GM18870 (cell line): ENCODE results near the gene CEP295NL.
"Not testable (repeated sequence)": the region's sequence is repeated elsewhere in the genome, so short reads cannot be mapped to it uniquely, and the experiment has no call there.

ENCODE experiments used
- ATAC-seq: cut with Tn5 transposase; IDR thresholded peaks from one replicate; pipeline ENCODE4 v1.9.1; 2021; ENCODE audit warnings: moderate library complexity; ENCODE audit not compliant: unreplicated experiment

Gene CEP295NL

DNA sequence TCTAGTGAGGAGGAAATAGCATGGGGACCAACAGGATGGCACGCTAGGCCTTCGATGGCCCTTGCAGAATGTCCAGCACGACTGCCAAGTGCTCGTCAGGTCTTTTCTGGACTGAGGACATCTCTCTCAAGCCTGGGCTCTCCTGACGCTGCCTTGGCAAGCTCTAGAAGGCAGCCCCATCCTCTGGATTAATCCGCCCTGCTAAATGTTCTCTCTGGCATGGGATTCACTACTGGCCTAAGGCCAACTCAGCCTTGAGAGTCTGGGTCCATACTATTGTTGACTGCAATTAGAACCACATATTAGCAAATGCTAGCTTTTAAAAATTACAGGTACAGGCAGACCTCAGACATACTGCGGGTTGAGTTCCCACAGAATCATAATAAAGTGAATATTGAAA, 2.5 kb upstream of the CEP295NL start:
- no peak for ATAC-seq

- no peak for ATAC-seq
Observed at GRCh38 chr17:78905116-78905515, 2.1 kb upstream of the CEP295NL start.

- no peak for ATAC-seq
Observed at GRCh38 chr17:78904371-78904770, 1.4 kb upstream of the CEP295NL start.

DNA sequence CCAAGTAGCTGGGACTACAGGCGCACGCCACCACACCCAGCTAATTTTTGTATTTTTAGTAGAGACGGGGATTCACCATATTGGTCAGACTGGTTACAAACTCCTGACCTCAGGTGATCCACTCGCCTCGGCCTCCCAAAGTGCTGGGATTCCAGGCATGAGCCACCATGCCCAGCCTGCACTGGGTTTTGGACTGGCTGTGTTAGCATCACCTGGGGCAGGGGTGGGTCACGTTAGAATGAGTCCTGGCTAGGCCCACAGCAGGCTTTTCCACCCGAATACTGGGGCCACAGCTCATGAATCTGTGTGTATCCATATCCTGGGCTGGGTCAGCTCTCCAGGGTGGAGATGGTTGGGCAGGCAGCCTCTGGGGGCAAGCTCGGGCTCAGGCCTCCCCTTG, 770 bp downstream of the CEP295NL start:
- ATAC-seq, result not testable (repeated sequence)

DNA sequence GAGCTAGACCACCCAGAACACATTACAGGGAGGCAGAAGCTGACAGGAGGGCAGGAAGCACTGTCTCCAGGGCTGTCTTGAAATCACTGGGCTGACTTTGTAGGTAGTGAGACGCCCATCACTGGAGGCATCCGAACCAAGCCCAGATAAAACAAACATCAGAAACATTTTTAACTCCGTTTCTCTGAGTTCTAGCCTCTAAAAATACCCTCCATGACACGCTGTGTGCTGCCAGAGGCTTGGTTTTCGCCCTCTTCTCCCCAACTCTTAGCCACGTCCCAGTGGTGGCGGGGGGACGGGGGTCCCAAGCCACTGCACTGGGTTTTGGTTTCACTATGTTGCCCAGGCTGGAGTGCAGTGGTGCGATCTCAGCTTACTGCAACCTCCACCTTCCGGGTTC, 1.2 kb downstream of the CEP295NL start:
- ATAC-seq, result no peak

GRCh38 chr17:78900816-78901215, 2.2 kb downstream of the CEP295NL start:
- ATAC-seq, result no peak

DNA sequence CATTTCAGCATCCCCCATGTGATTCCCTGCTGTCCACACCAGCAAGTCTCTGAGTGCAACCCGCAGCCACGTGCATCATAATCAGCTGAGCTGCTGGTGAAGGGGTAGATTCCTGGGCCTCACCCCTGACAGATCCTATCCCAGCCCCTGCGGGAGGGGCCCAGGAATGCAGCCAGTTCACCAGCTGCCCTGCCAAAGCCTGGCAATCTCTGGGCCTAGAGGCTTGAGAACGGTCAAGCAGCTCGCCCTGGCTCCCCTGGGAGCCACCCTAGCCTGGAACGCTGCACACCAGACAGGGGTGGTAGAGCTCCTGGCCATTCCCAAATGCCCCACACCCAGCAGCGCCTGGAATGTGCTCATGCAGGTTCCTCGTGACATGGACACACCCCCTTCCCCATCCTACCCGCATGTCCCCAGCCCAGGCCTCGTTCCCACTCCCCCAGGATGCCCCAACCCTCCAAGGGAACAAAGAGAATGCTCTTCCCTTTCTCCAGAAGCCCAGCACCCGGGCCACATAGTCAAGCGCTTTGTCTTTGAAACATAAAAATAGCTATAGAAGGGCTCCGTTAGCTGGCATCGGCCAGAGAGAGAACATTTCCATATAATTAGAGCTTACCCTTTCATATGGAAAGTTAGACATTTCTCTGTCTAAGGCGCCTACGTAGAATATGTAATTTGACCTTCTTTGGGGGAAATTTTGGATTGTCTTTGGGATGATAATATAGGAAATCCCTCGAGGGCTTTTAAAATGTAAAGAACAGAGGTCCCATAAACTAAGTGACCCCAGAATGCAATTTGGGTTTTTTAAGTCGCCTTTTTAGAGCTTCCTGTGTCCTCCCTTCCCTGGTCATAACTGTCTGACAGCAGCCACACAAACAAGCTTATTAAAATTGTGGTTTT, 3.4 kb downstream of the CEP295NL start:
- no peak for ATAC-seq

DNA sequence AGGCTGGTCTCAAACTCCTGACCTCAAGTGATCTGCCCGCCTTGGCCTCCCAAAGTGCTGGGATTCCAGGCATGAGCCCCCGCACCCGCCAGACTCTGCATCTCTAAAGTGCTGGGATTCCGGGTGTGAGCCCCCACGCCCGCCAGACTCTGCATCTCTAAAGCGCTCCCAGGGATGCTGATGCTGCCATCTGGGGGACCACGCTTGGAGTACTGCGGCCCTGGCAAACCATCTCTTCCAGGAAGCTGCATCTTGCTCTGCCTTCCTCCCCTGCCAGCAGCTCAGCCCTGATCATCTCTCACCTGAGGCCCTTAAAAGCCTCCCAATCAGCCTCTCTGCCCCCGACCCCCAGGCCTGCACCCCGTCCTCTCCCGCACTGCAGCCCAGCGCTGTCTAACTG, 4.1 kb downstream of the CEP295NL start:
- ATAC-seq, result no peak

- ATAC-seq, result no peak
Observed at GRCh38 chr17:78898075-78898836, 4.7 kb downstream of the CEP295NL start.

- ATAC-seq, result no peak
Observed at GRCh38 chr17:78897664-78898047, 5.3 kb downstream of the CEP295NL start.

DNA sequence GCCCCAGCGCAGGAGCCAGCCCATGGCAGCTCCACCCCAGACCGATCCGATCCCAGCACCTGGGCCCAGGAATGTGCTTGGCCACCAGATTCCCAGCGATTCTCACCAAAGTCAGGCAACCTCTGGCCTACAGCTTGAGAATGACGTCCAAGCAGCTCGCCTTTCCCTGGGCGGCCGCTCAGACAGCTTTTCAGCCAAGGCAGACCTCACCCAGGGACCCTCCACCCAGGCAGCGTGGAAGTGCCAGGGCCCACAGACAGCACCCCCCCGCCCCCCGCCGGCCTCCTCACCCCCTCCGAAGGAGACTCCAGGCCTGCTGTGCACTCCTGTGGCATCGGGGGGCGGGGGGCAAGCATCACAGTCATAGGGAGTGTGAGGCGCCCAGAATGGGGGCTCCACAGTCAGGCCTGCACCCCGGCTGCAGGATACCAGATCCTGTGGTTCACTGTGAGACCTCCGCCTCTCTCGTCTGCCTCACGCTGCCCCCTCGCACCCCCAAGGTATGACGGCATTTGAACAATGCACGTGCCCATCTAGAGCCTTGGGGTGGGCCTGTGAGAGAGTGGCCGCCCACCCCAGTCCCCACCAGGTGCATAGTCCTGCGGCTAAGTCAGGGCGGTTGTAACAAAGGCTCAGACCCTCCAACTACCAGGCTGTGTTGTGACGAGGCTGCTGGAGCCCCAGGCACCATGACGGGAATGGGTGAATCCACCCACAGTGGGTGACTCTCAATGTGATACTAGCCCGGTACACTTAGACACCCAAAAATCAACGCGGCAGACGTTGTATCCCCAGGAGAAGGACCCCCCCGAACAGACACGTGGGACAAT, 6.0 kb downstream of the CEP295NL start:
- no peak for ATAC-seq

GRCh38 chr17:78896091-78896833, 6.7 kb downstream of the CEP295NL start:
- no peak for ATAC-seq

DNA sequence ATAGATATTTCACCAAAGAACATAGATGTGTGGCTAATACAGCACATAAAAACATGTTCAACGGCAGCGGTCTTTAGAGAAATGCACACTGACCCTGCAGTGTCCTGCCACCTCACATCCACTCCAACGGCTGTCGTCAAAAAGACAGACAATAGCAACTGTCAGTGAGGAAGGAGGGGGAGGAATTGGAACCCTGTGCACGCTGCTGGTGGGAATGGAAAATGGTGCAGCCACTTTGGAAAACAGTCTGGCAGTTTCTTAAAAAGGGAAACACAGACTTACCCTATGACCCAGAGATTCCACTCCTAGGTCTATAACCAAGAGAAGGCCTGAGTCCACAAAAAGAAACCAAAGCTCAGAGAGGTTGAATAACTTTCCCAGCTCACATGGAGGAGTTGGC, 7.7 kb downstream of the CEP295NL start:
- ATAC-seq, result no peak

DNA sequence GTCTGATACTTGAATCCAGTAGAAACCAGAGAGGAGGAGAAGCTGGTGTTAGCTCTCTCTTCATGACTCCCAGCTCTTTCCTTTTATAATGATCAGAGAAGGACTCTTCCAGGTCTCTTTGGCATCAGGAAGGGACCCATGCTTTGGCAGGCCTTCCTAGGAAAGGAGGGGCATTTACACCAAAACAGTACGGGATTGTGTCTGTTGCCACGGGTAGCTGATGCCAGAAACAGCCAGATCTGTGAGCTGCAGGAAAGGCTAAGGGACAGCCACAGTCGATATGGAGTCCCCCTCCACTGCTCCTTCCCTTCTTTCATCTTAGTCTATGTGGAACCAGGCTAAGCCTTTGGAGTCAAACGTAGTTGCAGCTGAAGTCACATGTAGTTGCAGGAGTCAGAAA, 9.3 kb downstream of the CEP295NL start:
- ATAC-seq, result no peak

- no peak for ATAC-seq
Observed at GRCh38 chr17:78892936-78893379, 10.0 kb downstream of the CEP295NL start.

DNA sequence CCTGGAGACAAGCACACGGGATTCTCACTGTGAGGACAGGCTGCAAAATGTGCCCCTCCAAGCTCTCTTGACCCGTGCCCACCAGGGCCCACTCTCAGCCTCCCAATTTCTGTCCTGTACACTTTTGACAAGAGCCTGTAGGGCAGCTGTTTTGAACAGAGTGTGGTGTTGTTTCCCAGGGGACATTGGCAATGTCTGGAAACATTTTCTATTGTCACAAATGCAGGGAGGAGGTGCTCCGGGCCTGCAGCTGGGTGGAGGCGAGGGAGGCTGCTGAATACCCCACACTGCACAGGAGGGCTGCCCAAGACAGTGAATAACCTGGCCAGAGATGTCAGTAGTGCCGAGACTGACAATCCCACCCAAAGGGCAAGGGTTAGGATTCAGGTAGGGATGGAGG, 10.5 kb downstream of the CEP295NL start:
- ATAC-seq, result no peak

- ATAC-seq, result no peak
Observed at GRCh38 chr17:78892062-78892456, 10.9 kb downstream of the CEP295NL start.

DNA sequence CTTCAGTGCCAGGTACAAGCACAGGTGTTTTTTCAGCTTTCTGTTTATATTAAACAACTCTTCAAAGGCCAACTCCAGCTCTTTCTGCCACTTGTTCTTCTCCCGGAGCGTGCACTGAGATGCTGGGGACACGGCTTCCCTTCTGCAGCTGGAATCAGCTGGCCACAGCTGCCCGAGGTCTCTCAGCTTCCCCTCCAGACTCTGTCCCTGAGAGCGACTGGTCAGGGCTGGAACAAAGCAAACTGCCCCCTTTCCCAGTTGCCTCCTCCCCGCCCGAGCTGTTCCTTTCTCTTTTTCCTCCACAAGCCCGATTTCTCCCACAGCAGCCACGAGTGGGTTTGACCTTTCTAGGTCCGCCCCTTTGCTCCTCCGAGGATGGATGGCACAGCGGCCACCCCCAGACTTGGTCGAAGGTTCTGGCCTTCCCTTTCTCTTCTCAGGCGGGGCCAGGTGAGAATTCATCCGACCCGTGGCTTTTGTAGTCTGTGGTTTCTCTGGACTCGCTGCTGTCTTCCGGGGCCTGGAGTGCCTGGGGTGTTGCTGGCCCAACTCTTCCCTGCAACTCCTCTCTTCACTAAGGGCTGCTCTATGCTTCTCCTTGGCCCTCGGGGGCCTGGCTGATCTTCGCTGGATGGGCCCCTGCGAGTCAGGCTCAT, 11.5 kb downstream of the CEP295NL start:
- no peak for ATAC-seq

GRCh38 chr17:78890498-78890897, 12.5 kb downstream of the CEP295NL start:
- ATAC-seq, result no peak

- not testable (repeated sequence) for ATAC-seq
Observed at GRCh38 chr17:78890096-78890495, 12.9 kb downstream of the CEP295NL start.
